Smooth muscle cell (in vitro differentiated cells): ENCODE data around the gene GNS. TPM values are rescaled to one million over a fixed set of nuclear protein-coding genes. Genes with fewer than 3 reads are reported as not detected.

Experiments
- DNase-seq: peaks from one replicate; lab custom pipeline; 2025; ENCODE audit not compliant: unreplicated experiment; lab: John Stamatoyannopoulos, UW
- H2AFZ ChIP-seq: fragments of 200-600 bp; sonication (generic); 2 replicates; pipeline ENCODE4 v1.6.0; 2016; ENCODE audit warnings: antibody characterized with exemption, low read depth, mild to moderate bottlenecking
- H3F3A ChIP-seq: fragments of 200-600 bp; sonication (generic); 2 replicates; pipeline ENCODE4 v1.6.0; 2017; ENCODE audit warnings: antibody characterized with exemption, low read depth
- H3K27ac ChIP-seq: fragments of 200-600 bp; sonication (generic); 2 replicates; pipeline ENCODE4 v1.5.1; 2016; ENCODE audit warnings: low read depth, mild to moderate bottlenecking
- H3K27me3 ChIP-seq: fragments of 200-600 bp; sonication (generic); 2 replicates; pipeline ENCODE4 v1.6.1; 2016; ENCODE audit warnings: low read depth, mild to moderate bottlenecking
- H3K36me3 ChIP-seq: fragments of 200-600 bp; sonication (generic); 2 replicates; pipeline ENCODE4 v1.5.1; 2016; ENCODE audit warnings: low read depth
- H3K4me1 ChIP-seq: fragments of 200-600 bp; sonication (generic); 2 replicates; pipeline ENCODE4 v1.5.1; 2016; ENCODE audit warnings: low read depth
- H3K4me2 ChIP-seq: fragments of 200-600 bp; sonication (generic); 2 replicates; pipeline ENCODE4 v1.6.0; 2016; ENCODE audit warnings: mild to moderate bottlenecking
- H3K4me3 ChIP-seq: fragments of 200-600 bp; sonication (generic); 2 replicates; pipeline ENCODE4 v1.5.1; 2016; ENCODE audit warnings: mild to moderate bottlenecking
- H3K79me2 ChIP-seq: fragments of 200-600 bp; sonication (generic); 2 replicates; pipeline ENCODE4 v1.6.0; 2016; ENCODE audit warnings: low read depth, mild to moderate bottlenecking
- H3K9ac ChIP-seq: fragments of 200-600 bp; sonication (generic); 2 replicates; pipeline ENCODE4 v1.6.0; 2016; ENCODE audit warnings: low read depth
- H3K9me3 ChIP-seq: fragments of 200-600 bp; sonication (generic); replicated peaks from 2 replicates; pipeline ENCODE4 v1.5.1; 2016; ENCODE audit warnings: low read depth
- H4K20me1 ChIP-seq: fragments of 200-600 bp; sonication (generic); 2 replicates; pipeline ENCODE4 v1.6.0; 2016; ENCODE audit warnings: low read depth
- CTCF ChIP-seq: fragments of 200-600 bp; sonication (generic); IDR thresholded peaks from 2 replicates; pipeline ENCODE4 v1.5.1; 2017; ENCODE audit warnings: borderline replicate concordance, mild to moderate bottlenecking, antibody characterized with exemption; ENCODE audit not compliant: insufficient read depth, poor library complexity, severe bottlenecking
- WGBS: methylation state at CpG from one replicate; pipeline ENCODE4 v1.1.7; 2016; ENCODE audit warnings: low lambda C conversion rate; 5-methylcytosine and 5-hydroxymethylcytosine counted together
- polyA plus RNA-seq: library from polyadenylated mRNA; unstranded; fragments of >200 nt; fragmentation: Nextera tagmentation; extraction: Ambion mirVana; gene quantifications from 2 replicates; pipeline ENCODE4 v1.2.1, GENCODE V29; 2016
- total RNA-seq: library from RNA; depleted of rRNA; stranded (reverse); fragments of >200 nt; gene quantifications from 2 replicates; pipeline ENCODE4 v1.2.3, GENCODE V29; 2014

GNS gene
- total and polyA plus RNA-seq, 2 experiments from 2014 or later = 36.4 to 64.9 TPM

DNA sequence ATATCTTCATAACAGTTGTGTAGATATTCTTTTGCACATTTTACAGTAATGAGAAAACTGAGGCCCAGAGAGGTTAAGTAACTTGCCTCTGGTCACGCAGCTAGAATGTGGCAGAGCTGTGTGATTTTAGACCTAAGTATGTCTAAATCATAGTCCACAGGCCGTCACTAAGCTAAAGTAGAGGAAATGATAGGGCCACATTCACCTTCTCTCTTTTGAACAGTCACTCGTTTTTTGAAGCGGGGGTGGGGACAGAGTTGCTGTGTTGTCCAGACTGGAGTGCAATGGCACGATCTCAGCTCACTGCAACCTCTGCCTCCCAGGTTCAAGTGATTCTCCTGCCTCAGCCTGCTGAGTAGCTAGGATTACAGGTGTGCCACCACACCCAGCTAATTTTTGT lies 80.4 kb downstream of the GNS start:
- DNase-seq = no peak
- H3K4me1 ChIP-seq = peaks cover 14% of the 10 kb centered on the region
- no peaks in the 10 kb centered on the region for H3K9me3 ChIP-seq
- no peak overlapping the region for H3K27ac ChIP-seq
- no peak for TF ChIP-seq CTCF
- no peaks in the 10 kb centered on the region for H3K36me3 ChIP-seq
- H3K9ac ChIP-seq = no peak overlapping the region
- H3F3A ChIP-seq = no peaks in the 10 kb centered on the region
- no peaks in the 10 kb centered on the region for H4K20me1 ChIP-seq
- H2AFZ ChIP-seq = no peak overlapping the region
- no peaks in the 10 kb centered on the region for H3K27me3 ChIP-seq
- H3K4me2 ChIP-seq = no peak overlapping the region
- no peaks in the 10 kb centered on the region for H3K79me2 ChIP-seq
- WGBS = 90% methylated on average over 5 of the region's 5 CpGs
- H3K4me3 ChIP-seq = no peak overlapping the region

DNA sequence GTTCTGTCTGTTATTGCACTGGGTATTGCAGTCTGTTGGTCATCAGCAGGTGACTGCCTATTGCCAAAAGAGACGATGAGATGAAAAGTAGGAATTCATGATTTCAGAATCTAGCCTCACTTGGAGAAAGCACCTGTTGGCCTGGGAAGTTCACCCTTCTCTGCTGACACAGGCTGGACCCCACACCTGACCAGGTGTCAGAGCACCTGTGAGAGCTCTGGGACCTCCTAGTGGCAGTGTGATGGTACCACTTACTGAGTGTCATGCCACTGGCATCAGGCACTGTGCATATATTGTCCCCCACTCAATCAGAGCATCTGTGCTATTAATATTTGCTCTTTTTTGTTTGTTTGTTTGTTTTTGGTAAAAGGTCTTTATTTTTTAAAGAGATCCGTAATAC lies 81.0 kb downstream of the GNS start:
- no peaks in the 10 kb centered on the region for H3F3A ChIP-seq
- no peaks in the 10 kb centered on the region for H4K20me1 ChIP-seq
- no peak overlapping the region for H3K4me3 ChIP-seq
- no peaks in the 10 kb centered on the region for H3K36me3 ChIP-seq
- no peaks in the 10 kb centered on the region for H3K79me2 ChIP-seq
- H3K27me3 ChIP-seq = no peaks in the 10 kb centered on the region
- H2AFZ ChIP-seq = no peak overlapping the region
- peaks cover 16% of the 10 kb centered on the region for H3K4me1 ChIP-seq
- 94% methylated on average over 2 of the region's 2 CpGs for WGBS
- no peak for TF ChIP-seq CTCF
- no peak for DNase-seq
- no peaks in the 10 kb centered on the region for H3K9me3 ChIP-seq
- no peak overlapping the region for H3K27ac ChIP-seq
- no peak overlapping the region for H3K4me2 ChIP-seq
- no peak overlapping the region for H3K9ac ChIP-seq

- TF ChIP-seq CTCF = no peak
- Histone ChIP-seq H3K27ac (no peak overlapping the region), H3K27me3 (no peaks in the 10 kb centered on the region), H3K36me3 (no peaks in the 10 kb centered on the region), H3K9me3 (no peaks in the 10 kb centered on the region), H3K9ac (no peak overlapping the region), H3F3A (no peaks in the 10 kb centered on the region), H3K4me1 (peaks cover 15% of the 10 kb centered on the region), H3K4me3 (no peak overlapping the region), H3K4me2 (no peak overlapping the region), H4K20me1 (no peaks in the 10 kb centered on the region), H2AFZ (no peak overlapping the region), H3K79me2 (no peaks in the 10 kb centered on the region)
- 57% methylated on average over 3 of the region's 3 CpGs for WGBS
- no peak for DNase-seq
Measured at GRCh38 chr12:64675795-64676194, 83.4 kb downstream of the GNS start.

- no peak for TF ChIP-seq CTCF
- Histone ChIP-seq H3K9me3 (no peaks in the 10 kb centered on the region), H3K36me3 (no peaks in the 10 kb centered on the region), H2AFZ (no peak overlapping the region), H3K79me2 (no peaks in the 10 kb centered on the region), H3F3A (no peaks in the 10 kb centered on the region), H3K27me3 (no peaks in the 10 kb centered on the region), H3K27ac (no peak overlapping the region), H4K20me1 (no peaks in the 10 kb centered on the region), H3K4me1 (peaks cover 15% of the 10 kb centered on the region), H3K4me3 (no peak overlapping the region), H3K9ac (no peak overlapping the region), H3K4me2 (no peak overlapping the region)
- WGBS = over 99% methylated on average over 10 of the region's 10 CpGs
- no peak for DNase-seq
Measured at GRCh38 chr12:64674367-64674922, 84.8 kb downstream of the GNS start.
